Measurements from ENCODE around the gene SERINC5. TPM values are rescaled to one million over a fixed set of nuclear protein-coding genes. Genes with fewer than 3 reads are reported as not detected.
"Not testable (repeated sequence)": the region's sequence is repeated elsewhere in the genome, so short reads cannot be mapped to it uniquely, and the experiment has no call there.

SERINC5 gene
- total RNA-seq, 1 donor from 2014 or later, result 40.7 TPM

DNA sequence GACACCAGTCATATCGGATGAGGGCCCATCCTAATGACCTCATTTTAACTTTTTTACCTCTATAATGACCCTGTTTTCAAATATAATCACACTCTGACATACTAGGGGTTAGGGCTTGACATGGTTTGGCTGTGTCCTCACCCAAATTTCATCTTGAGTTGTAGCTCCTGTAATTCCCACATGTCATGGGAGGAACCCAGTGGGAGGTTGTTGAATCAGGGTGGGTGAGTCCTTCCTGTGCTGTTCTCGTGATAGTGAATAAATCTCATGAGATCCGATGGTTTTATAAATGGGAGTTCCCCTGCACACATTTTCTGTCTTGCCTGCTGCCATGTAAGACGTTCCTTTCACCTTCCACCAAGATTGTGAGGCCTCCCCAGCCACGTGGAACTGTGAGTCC, 148.9 kb downstream of the SERINC5 start:
- no peak for DNase-seq (ENCODE audit: low spot score)

DNA sequence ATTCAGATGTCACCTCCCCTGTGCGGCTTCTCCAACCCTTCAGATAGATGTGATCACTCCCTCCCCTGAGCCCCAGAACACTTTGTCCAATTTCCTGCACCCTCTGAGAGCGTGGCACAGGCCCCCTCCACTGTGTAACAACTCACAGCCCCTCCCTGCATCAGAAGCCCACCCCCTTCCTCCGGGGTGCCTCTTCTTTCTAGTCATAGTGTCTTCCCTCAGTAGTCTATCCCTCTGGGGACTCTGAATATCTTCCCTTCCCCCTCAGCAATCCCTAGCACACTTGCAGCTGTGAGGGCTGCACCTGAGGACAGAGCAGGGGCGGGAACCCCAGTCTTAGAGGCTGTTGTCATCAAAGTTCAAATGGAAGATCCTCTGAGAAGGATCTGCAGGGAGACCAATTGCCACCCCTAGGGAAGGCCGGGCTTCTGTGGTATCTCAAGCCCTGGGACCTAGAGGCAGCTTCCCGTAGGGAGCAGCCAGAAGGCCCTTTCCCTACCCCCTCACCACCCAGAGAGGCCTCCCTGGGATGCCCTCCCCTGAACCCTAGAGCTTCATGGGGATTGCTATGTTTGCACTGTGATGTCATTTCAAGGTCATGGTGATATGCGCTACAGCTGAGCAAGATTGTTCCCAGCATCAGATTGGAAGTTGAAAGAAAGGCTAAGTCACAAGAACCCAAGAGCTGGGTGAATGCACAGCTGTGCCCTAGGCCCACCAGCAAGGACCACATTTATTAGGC, 150.0 kb downstream of the SERINC5 start:
- DNase-seq (ENCODE audit: low spot score), result no peak

DNA sequence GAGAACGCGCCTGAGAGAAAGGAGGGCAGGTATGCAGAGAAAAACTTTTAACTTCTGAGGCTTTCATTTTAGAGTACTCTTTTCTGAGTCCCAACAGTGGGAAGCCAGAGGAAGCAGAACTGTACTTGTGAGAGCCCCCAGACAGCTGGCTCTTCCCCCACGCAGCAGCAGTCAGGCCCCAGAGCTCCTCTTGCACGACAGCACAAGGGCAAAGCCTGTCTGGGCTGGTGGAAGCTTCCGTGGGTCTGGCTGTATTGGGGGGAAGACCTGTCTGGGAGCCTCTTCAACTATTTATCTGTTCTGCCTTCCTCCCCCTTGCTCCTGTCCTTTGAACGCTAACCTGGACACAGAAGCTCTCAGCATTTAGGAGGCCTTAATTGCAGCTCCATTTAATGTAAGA, 152.5 kb downstream of the SERINC5 start:
- DNase-seq (ENCODE audit: low spot score), result no peak

DNA sequence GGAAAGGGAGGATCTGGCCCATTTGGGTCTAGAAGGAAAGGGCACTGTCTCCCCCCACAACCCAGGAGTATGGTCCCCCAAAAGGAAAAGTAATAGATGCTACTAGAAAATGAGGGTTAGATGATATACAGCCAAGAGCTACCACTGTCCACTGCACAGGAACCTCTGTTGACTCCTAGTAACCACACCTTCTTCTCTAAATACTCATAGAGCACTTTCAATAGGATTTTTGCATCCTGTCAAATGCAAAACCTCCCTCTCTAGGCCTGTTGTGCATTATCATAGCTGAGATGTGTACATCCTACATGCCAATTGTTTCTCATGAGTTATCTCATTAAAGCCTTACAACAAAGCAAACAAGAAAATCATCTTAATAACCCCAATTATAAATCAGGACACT, 153.9 kb downstream of the SERINC5 start:
- no peak for DNase-seq (ENCODE audit: low spot score)

DNA sequence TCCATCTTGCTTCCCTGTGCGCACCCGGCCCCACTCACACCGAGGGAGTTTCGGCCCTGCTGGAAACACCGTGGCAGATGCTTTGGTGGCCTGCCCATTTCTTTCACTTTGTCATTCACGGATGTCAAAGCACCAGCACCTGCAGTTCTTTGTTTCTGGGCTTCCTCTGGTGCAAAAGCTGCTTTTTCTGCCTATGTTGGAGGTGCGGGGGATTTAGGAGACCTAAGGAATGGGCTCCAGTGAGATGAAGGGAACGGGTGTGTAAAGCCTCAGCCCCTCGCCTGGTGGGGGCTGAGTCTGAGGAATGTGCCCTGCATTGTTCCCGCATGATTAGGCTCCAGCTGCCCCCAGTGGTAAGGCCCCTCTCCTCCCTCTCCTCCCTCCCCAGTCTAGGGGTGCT, 158.4 kb downstream of the SERINC5 start:
- DNase-seq (ENCODE audit: low spot score), result no peak

DNA sequence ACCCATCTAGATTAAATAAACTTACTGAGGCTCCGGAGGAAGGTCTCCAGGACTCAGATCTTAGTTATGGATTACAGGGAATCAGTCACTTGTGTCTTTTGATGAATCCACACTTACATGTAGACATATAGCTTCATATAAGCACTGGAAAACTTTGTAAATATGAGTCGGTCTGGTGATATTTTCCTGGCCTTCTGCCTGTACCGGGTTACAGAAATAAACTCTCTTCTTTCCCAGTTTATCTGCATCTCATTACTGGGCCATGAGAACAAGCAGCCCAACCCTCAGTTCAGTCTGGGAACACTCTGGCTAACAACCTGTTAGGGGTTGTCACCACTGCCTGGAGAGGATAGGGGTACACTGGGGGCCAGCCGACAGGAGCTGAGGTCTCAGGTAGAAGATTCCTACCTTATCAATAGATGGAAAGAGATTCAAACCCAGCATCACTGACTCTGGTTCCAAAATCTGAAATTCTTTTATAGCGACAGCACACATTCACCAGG, 161.6 kb downstream of the SERINC5 start:
- DNase-seq (ENCODE audit: low spot score), result no peak

DNA sequence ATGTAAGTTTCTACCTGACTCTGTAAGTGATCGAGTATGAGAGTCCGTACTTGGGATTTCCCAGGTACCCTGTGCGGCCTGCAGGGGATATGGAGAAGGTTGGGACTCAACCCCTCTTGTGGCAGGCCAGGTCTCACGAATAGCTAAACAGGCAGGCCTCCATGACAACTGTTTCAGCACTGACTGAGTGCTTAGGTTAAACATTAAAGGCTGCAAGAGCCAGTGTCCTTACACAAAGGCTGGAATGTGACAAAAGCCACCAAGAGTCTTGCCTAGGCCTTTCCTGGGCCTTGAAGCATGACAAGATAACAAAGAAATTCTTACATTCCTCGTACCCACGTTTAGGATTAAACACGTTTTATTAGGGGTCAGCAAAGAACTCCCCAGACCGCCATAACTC, 162.1 kb downstream of the SERINC5 start:
- no peak for DNase-seq (ENCODE audit: low spot score)

DNA sequence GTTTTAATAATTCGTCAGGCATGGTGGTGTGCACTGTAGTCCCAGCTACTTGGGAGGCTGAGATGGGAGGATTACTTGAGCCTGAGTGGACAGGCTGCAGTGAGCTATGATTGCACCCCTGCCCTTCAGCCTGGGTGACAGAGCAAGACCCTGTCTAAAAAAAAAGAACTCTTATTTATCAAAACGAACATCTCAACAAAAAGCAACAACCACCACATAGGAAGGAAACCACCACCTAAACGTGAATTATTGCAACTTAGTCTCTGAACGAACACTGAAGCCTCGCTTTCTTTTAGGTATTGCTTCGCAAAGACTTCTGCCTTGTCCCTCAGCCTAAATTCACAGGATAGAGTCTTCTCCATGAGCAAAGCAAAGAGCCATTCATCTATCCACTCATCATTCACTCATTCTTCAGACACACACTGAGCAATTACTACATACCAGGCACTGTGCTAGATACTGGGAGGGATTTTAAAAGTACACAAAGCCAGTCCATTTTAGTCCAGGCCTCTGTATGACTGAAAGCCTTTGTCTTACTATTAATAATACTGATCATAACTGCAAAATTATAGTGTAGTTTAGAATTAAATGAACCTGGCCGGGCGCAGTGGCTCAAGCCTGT, 163.3 kb downstream of the SERINC5 start:
- no peak for DNase-seq (ENCODE audit: low spot score)

DNA sequence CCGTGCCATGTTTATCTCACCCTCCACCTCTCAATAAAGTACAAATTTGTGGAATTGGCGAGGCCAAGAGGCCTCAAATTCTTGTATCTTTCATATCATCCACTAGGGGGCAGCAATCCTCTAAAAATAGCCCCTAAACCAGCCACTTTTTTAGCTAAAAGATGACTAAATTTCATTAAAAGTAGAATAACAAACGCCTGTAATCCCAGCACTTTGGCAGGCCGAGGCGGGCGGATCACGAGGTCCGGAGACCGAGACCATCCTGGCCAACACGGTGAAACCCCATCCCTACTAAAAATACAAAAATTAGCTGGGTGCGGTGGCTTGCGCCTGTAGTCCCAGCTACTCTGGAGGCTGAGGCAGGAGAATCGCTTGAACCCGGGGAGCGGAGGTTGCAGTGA, 164.1 kb downstream of the SERINC5 start:
- DNase-seq (ENCODE audit: low spot score), result not testable (repeated sequence)

DNA sequence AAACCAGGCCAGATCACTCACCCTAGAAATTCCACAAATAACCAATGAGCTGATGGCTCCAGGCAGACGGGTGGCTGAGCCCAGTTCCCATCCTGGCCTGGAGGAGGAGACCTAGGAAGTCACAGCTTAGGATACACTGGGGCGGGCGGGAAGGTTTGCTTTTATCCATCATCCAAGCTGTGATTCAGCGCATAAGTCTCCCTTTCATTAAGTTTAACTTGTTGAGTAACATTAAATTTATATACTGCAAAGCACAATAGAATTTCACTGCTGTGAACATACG, 165.0 kb downstream of the SERINC5 start:
- no peak for DNase-seq (ENCODE audit: low spot score)

DNA sequence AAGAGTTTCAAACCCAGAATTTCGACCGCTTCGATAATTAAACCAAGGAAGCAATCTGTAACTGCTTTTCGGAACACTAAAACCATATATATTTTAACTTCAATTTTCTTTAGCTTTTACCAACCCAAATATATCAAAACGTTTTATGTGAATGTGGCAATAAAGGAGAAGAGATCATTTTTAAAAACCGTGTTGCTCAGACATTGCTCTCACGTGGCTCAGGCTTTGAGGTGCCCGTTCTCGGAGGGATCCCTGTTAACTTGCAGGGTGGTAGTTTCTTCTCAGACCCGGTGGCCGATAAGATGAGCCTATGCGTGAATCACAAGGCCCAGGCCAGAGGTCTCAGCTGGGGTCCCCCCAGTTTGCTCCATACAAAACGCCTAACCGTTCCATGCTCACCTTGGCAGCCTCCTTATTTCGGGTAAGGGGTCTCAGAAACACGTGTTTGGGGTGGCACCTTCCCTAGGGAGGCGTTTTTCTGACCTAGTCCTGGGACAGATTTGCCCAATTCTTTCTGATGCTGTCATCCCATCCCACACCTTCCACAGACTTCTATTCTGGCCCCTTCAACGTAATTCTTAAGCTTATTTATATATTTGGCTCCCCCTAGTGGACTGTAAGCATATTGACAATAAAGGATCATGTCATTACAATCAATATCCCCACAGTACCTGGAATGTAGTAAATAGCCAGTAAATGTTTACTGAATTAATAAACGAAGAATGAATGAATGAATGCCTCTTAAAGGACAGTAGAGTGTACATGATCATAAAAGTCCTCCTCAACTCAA, 172.6 kb downstream of the SERINC5 start:
- DNase-seq (ENCODE audit: low spot score), result no peak

DNA sequence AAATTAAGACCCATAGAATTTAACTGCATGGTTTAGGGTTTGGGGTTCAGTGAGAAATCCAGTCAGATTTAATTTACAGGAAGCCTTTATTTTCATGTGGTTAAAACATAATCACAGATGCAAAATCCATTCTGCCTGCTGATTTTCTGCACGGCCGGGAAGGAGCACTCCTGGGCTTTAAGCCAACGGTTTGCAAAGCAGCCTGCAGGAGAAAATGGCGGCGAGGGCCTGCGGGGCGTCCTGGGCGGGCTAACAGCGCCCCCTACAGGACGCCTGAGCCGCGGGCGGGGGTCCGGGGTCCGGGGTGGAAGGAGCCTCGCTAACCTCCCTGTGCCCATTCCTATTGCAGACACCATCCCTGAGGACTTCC, 173.1 kb downstream of the SERINC5 start:
- no peak for DNase-seq (ENCODE audit: low spot score)

DNA sequence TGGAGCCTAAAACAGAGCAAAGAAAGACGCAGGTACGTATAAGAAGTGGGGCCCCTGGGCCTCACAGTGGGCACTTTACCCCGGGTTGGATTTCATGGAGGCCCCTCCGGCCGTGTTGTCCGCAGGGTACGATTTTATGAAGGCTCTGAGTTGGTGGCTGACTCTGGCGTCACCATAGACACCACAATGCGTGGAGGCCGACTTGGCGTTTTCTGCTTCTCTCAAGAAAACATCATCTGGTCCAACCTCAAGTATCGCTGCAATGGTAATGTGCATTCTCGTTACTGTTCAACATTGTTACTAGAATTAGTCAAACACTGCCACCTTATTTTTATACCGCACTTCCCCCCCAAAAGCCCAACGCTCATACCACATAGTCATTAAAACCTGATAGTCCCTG, 173.6 kb downstream of the SERINC5 start:
- no peak for DNase-seq (ENCODE audit: low spot score)

DNA sequence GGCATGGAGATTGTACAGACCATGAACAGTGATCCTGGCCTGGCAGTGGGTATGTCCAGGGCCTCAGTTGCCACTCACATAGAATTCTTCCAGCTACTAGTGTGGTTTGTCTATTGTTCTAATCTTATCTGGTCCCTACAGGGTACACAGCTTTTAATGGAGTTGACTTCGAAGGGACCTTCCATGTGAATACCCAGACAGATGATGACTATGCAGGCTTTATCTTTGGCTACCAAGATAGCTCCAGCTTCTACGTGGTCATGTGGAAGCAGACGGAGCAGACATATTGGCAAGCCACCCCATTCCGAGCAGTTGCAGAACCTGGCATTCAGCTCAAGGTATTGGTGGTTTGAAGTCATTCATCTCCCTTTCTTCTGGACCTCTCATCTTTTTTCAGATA, 176.9 kb downstream of the SERINC5 start:
- no peak for DNase-seq (ENCODE audit: low spot score)

DNA sequence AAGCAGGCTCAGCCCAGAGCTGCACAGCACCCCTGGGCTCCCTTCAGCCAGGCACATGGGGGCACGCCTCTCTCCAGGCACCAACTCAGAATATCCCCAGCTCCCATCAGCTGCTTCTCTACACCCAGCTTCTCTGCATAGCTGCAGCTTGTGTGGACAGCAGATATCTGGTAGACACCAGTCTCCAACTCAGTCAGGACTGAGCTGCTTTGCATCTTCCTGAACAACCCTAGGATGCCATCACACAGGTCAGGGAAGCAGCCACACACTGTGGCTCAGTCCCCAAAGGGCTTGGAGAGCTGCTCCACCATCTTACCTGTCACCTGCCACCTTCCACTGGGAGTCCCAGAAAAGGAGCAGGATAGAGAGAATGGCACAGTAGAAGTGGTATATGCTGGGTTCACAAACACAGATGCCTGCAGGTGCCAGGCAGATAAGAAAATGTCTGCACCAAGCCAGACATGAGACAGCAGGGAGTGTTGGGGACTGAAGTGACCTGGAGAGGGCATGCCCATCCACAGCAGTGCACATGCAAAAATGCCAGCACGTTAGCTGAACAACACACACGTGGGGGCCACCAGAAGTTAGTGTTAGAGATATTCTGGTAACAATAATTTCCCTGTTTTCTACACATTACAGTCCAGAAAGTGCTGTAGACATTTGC, 178.7 kb downstream of the SERINC5 start:
- no peak for DNase-seq (ENCODE audit: low spot score)

DNA sequence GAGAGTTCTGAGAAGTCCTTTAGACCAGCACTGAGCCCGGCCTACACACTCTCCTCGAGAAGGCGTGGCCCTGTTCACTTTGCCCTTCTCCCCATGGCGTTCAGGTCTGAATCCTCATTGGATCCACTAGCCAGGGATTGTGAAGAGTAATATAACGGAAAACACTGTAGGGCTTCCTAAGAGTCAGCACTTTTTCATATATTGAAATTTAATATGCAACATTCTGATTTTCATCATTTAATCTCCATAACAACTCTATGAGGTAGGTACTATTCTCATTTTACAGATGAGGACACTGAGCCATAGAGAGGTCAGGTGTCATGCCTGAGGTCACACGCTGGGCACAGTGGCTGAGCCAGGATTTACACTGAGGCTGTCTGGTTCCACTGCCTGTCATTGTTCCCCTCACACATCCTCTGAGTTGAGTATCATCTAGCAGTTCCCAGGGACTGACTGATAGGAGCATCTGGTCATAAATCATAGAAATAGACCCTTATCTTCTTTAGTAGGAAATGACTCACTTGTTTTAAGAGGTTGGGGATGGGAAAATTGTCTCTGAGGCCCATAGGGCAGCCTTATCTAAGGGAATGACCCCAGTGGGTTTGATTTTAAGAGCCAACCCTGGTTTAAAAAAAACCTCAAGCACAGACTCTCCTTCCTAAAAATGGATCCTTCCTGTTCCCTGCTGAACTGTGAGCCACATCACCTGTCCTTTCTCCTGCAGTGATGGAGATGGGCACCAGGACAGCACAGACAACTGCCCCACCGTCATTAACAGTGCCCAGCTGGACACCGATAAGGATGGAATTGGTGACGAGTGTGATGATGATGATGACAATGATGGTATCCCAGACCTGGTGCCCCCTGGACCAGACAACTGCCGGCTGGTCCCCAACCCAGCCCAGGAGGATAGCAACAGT, 179.5 kb downstream of the SERINC5 start:
- no peak for DNase-seq (ENCODE audit: low spot score)

DNA sequence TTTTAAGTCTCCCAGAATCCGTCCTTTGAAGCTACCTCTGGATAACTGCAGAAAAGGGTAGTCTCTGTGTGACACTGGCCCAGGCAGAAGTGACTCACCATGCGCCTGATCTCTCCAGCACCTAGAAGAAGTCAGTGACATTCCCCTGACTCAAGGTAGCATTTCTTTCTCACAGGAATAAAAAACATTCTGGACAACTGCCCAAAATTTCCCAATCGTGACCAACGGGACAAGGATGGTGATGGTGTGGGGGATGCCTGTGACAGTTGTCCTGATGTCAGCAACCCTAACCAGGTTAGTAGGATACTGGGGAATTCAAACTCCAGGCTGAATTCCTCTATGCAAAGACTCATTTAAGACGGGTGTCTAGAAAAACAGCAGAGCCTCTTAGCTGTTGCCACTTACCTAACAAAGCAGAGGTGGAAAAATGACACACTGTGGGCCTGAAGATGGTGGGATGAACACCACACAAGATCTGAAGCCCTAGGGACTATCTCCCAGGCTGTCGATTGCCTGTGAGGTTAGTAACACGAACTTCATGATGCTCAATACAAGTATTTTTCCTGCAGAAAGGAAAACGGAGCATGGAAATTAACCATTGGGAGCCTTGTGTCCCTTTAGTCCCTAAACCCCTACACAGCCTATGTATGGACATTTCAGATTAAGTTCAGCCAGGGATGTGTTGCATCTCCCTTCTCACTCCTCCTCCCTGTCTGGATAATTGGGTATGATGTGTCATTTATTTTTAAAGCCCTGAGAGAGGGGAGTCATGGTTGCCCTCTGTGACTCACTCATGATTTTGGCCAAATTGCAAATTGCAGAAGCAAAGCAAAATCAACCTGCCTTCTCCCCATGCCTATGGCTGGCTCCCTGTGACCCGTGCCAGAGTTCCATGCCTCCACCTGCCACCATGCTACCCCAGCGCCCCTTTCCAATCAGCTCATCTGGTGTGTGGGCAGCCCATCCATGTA, 183.5 kb downstream of the SERINC5 start:
- DNase-seq (ENCODE audit: low spot score), result no peak

DNA sequence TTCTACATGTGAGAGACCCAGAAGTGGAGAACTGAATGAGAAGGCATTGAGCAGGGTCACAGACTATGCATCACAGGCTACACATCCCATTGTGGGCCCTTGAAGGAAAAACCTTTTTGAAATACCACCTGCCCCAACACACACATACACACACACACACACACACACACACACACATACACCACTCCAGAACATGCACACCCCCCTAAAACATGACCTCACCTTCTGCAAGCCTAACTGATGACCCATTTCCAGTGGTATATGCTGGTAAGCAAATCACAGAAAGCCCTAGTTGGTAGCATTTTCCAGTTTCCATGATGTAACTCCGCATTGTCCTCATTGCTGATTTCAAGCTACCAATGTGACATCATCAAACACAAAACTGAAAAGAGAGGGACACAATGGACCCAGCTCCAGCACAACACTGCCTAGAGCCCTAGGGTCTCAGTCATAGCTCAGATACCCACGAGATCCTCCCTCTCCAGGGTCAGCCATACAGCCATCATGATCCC, 184.3 kb downstream of the SERINC5 start:
- DNase-seq (ENCODE audit: low spot score), result no peak

DNA sequence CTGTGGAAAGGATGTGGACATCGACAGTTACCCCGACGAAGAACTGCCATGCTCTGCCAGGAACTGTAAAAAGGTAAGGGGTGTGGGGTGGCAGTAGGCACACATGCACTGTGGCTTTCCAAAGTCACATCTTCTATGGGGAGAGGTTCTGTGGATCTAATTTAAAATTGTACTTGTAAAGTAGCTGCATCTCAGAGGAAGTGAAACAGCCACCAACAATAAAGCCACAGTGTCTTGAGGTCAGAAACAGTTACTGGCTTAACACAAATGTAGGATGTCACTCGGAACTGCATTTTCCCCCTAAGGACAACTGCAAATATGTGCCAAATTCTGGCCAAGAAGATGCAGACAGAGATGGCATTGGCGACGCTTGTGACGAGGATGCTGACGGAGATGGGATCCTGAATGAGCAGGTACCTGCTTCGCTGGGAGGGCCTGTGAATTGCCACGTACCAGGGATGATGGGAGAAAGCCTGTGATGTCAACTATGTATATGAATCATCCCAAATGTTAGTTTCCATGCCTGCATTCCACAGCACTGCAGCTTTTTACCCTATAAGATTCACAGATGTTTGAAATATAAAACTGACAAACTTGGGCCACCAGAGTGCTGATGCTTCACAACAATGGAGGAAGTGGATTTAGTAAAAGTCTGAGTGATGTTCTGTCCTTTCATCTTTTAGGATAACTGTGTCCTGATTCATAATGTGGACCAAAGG, 185.4 kb downstream of the SERINC5 start:
- no peak for DNase-seq (ENCODE audit: low spot score)

Data from mesenteric fat pad (tissue), 1 donor.